Psoas muscle (tissue), 8 donors: Measurements from ENCODE around the gene ABHD17A. TPM values are rescaled to one million over a fixed set of nuclear protein-coding genes. Genes with fewer than 3 reads are reported as not detected.
A peak's percentile ranks its signal among the peaks of the same experiment; 100 is the strongest.

ENCODE experiments used
- ATAC-seq, 4 donors: fragments of 200-7000 bp; cut with Tn5 transposase; one replicate each; pipeline ENCODE4 v1.9.1; 2020; ENCODE audit warnings: moderate library complexity in 3 of 4, mild to moderate bottlenecking in 2 of 4
- DNase-seq, 2 donors: peaks; one replicate each; pipeline ENCODE4 v3.0.0-alpha.2; 2020
- H3K27ac ChIP-seq: fragments of 200-600 bp; one replicate; pipeline ENCODE4 v1.8.0; 2022
- H3K27me3 ChIP-seq, 3 donors: fragments of 200-600 bp in 1 of 3; one replicate each; pipeline versions ENCODE4 v1.6.1 to v1.8.0; 2013 to 2022; ENCODE audit warnings: low read length in 2 of 3, mild to moderate bottlenecking in 2 of 3, moderate library complexity in 1 of 3; ENCODE audit not compliant: insufficient read depth in 3 of 3
- H3K36me3 ChIP-seq, 2 donors: fragments of 200-600 bp in 1 of 2; one replicate each; pipeline versions ENCODE4 v1.6.1 to v1.8.0; 2013 to 2022; ENCODE audit warnings: low read depth in 1 of 2, mild to moderate bottlenecking in 1 of 2, moderate library complexity in 1 of 2; ENCODE audit not compliant: insufficient read depth in 1 of 2
- H3K4me1 ChIP-seq: fragments of 200-600 bp; one replicate; pipeline ENCODE4 v1.8.0; 2022
- H3K4me3 ChIP-seq: fragments of 200-600 bp; one replicate; pipeline ENCODE4 v1.8.0; 2022; ENCODE audit warnings: mild to moderate bottlenecking
- H3K9me3 ChIP-seq: fragments of 200-600 bp; one replicate; pipeline ENCODE4 v1.8.0; 2022
- WGBS, 3 donors: extraction: QIAGEN DNeasy Blood & Tissue Kit; methylation state at CpG; one replicate each; pipeline versions ENCODE4 v1.1.6 to v1.1.7; 2013; 5-methylcytosine and 5-hydroxymethylcytosine counted together
- intact Hi-C, 2 donors: fragments of 100-400 bp; cut with DNase I; formaldehyde crosslinking; loops; one replicate each; pipeline versions ENCODE4 v1.11.0 to v1.14.2; 2022
- polyA plus RNA-seq, 3 donors: library from polyadenylated mRNA; stranded (reverse); fragments of 200-250 nt; gene quantifications; one replicate each; pipeline ENCODE4 v1.2.3, GENCODE V29; 2013
- total RNA-seq, 4 donors: library from RNA; stranded (reverse); fragmentation: NEBNext Ultra II Directional in 2 of 4; extraction: Animal tissue kit (Norgen Biotek cat#: 25700) in 2 of 4; gene quantifications; one replicate each; pipeline versions ENCODE4 v1.2.1 to v1.2.4, GENCODE V29; 2021 to 2023
- TF ChIP-seq, protein P1 (sequence below): fragments of 200-600 bp; IDR thresholded peaks from one replicate; pipeline ENCODE4 v1.8.0; 2022; ENCODE audit warnings: antibody characterized with exemption
- donor health status: healthy with polysubstance abuse.
- donor health status: DM: no; HTN: no; CAD: no; lungs with moderate emphysema.
- donor health status: Bipolar disorder and iron deficiency.
- donor health status: healthy.
- donor health status: DM: yes; HTN: yes; CAD: no.
- donor health status: DM: no; HTN: no; CAD: no.
- donor health status: DM: no; HTN: no; CAD: no.
- donor health status: DM: yes; HTN: yes; CAD: no.

The ABHD17A gene
- total and polyA plus RNA-seq, 7 donors = 35.5 to 58.9 (median 44.8) TPM

DNA sequence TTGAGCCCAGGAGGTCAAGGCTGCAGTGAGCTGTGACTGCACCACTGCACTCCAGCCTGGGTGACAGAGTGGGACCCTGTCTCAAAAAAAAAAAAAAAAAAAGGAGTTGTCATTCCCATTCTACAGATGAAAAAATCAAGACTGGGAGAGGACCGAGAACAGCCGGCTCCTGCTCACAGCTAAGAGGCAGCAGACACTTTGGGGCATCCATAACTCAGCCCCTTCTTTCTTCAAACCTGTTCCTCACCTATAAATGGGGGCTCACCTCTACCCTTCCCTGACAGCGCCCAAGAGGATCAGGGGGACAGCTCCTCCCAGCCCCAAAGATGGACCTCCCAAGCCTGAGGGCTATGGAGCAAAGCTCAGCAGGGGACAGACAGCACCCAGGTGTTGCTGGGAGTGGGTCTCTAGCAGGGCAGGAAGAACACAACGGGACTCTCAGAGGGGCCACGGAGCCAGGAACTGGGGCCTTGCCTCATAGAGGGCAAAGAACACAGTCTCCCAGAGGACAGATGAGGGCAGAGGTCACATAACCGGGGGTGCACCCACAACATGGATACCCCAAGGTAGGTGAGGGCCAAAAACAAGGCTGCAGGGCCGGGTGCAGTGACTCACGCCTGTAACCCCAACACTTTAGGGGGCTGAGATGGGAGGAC is 18.5 kb downstream of the ABHD17A start:
- Histone ChIP-seq H3K36me3 (peaks cover 0 to 12% of the 10 kb centered on the region in 2 donors), H3K4me3 (no peak overlapping the region), H3K9me3 (no peaks in the 10 kb centered on the region), H3K27ac (no peak overlapping the region), H3K27me3 (no peaks in the 10 kb centered on the region), H3K4me1 (peaks cover 6% of the 10 kb centered on the region)
- TF ChIP-seq, protein P1, sequence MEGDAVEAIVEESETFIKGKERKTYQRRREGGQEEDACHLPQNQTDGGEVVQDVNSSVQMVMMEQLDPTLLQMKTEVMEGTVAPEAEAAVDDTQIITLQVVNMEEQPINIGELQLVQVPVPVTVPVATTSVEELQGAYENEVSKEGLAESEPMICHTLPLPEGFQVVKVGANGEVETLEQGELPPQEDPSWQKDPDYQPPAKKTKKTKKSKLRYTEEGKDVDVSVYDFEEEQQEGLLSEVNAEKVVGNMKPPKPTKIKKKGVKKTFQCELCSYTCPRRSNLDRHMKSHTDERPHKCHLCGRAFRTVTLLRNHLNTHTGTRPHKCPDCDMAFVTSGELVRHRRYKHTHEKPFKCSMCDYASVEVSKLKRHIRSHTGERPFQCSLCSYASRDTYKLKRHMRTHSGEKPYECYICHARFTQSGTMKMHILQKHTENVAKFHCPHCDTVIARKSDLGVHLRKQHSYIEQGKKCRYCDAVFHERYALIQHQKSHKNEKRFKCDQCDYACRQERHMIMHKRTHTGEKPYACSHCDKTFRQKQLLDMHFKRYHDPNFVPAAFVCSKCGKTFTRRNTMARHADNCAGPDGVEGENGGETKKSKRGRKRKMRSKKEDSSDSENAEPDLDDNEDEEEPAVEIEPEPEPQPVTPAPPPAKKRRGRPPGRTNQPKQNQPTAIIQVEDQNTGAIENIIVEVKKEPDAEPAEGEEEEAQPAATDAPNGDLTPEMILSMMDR = no peak
- ATAC-seq (no peak), DNase-seq (no peak)
- WGBS, 3 donors = 80 to 86% (median 84%) methylated on average over 8 of the region's 8 CpGs
- intact Hi-C loops = no loop called here

DNA sequence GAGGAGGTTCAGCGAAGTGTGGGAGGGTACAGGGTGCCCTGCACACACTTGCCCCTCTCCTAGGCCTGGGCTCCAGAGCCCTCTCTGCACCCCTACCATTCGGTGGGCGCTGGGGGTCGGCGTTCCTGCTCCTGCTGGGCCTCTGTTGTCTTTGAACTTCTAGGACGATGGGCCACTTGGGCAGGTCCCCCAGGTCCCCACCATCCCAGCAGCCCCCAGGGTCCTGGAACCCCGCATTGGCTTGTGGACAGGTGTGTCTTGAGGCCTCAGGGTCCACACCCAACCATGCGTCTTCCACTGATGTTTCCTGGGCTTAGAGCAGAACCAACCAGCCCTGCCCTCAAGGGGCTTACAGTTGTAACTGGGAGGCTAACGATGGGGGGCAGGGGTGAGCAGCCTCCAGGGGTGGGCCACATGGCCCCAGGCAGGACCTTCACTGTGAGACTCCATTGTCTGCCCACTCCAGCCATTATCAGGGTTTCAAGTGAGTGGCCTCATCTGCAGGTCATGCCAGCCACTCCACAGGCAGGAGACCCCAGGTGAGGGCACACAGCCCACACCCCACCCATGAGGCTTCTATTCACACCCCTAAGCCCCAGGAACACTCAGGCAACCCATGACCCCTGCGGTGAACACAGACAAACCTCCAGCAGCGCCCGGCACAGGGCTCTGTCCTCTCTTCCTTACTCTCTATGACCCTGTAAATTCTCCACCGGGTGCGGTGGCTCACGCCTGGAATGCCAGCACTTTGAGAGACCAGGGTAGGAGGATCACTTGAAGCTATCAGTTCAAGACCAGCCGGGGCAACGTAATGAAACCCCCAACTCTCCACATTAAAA is 19.9 kb downstream of the ABHD17A start:
- DNase-seq (no peak), ATAC-seq (no peak)
- 83 to 91% (median 86%) methylated on average over 16 to 17 of the region's 17 CpGs for WGBS, 3 donors
- H3K9me3 ChIP-seq = no peaks in the 10 kb centered on the region
- no peaks in the 10 kb centered on the region for H3K36me3 ChIP-seq
- TF ChIP-seq, protein P1 = no peak
- H3K4me1 ChIP-seq = peaks cover 8% of the 10 kb centered on the region
- peak overlapping the region; percentile 91 for H3K27ac ChIP-seq
- intact Hi-C loops = no loop called here
- H3K27me3 ChIP-seq = no peaks in the 10 kb centered on the region
- peak overlapping the region; percentile 93 for H3K4me3 ChIP-seq

GRCh38 chr19:1864480-1865171 is 20.7 kb downstream of the ABHD17A start:
- TF ChIP-seq, protein P1 = peak; percentile 74
- H3K27me3 ChIP-seq = no peaks in the 10 kb centered on the region
- DNase-seq (peak; percentile 79 to 86), ATAC-seq (peak; percentile 68 to 81 (median 73))
- WGBS, 3 donors = 7 to 8% (median 8%) methylated on average over 39 to 52 of the region's 52 CpGs
- intact Hi-C loops = no loop called here
- H3K9me3 ChIP-seq = no peaks in the 10 kb centered on the region
- H3K4me3 ChIP-seq = peak overlapping the region; percentile 93
- no peaks in the 10 kb centered on the region for H3K36me3 ChIP-seq
- peaks cover 8% of the 10 kb centered on the region for H3K4me1 ChIP-seq
- H3K27ac ChIP-seq = peak overlapping the region; percentile 91

GRCh38 chr19:1863638-1864479 is 21.4 kb downstream of the ABHD17A start:
- intact Hi-C loops = no loop called here
- no peaks in the 10 kb centered on the region for H3K27me3 ChIP-seq
- H3K4me1 ChIP-seq = peaks cover 8% of the 10 kb centered on the region
- H3K36me3 ChIP-seq = no peaks in the 10 kb centered on the region
- peak; percentile 85 to 87 (median 86) for ATAC-seq
- H3K4me3 ChIP-seq = peak overlapping the region; percentile 93
- TF ChIP-seq, protein P1 = no peak
- peak overlapping the region; percentile 91 for H3K27ac ChIP-seq
- WGBS, 3 donors = 0 to 1% (median 1%) methylated on average over 19 to 115 of the region's 115 CpGs
- H3K9me3 ChIP-seq = no peaks in the 10 kb centered on the region
- DNase-seq = peak; percentile 92 to 93
